Nephron (organoid): ENCODE results near the gene TTC17.
A peak's percentile ranks its signal among the peaks of the same experiment; 100 is the strongest.
"Not testable (repeated sequence)": the region's sequence is repeated elsewhere in the genome, so short reads cannot be mapped to it uniquely, and the experiment has no call there.

Experiments
- H3K27ac Mint-ChIP-seq, 3 experiments: 2 replicates each; pipeline ENCODE4 v1.8.0; 2020; ENCODE audit warnings: mixed read lengths in 3 of 3, mild to moderate bottlenecking in 2 of 3, moderate library complexity in 1 of 3
- H3K27me3 Mint-ChIP-seq: 2 replicates; pipeline ENCODE4 v1.8.0; 2021; ENCODE audit warnings: low read depth, mild to moderate bottlenecking, moderate library complexity, mixed read lengths
- H3K36me3 Mint-ChIP-seq: 2 replicates; pipeline ENCODE4 v1.8.0; 2020; ENCODE audit warnings: low read depth, mixed read lengths
- H3K4me1 Mint-ChIP-seq: 2 replicates; pipeline ENCODE4 v1.8.0; 2020; ENCODE audit warnings: mixed read lengths
- H3K4me3 Mint-ChIP-seq, 3 experiments: 2 replicates each; pipeline ENCODE4 v1.8.0; 2020; ENCODE audit warnings: mild to moderate bottlenecking in 3 of 3, mixed read lengths in 3 of 3, moderate library complexity in 2 of 3
- H3K9me3 Mint-ChIP-seq: 2 replicates; pipeline ENCODE4 v1.8.0; 2020; ENCODE audit warnings: mixed read lengths
- CTCF ChIP-seq, 3 experiments: fragments of 200-600 bp; sonication (generic); IDR thresholded peaks; one replicate each; pipeline ENCODE4 v1.5.0; 2021; ENCODE audit warnings: antibody characterized with exemption in 3 of 3; ENCODE audit not compliant: unreplicated experiment in 3 of 3

Gene TTC17

GRCh38 chr11:43418197-43418596 is 59.5 kb downstream of the TTC17 start:
- Mint-ChIP-seq H3K27me3 (no peaks in the 10 kb centered on the region), H3K36me3 (peaks cover 31% of the 10 kb centered on the region), H3K4me3 (no peak overlapping the region), H3K4me1 (no peaks in the 10 kb centered on the region), H3K9me3 (no peaks in the 10 kb centered on the region), H3K27ac (no peak overlapping the region)
- no peak for TF ChIP-seq CTCF (IDR thresholded peaks at IDR 0.05; ENCODE audit: unreplicated experiment in 3 of 3)

GRCh38 chr11:43419460-43419859 is 60.7 kb downstream of the TTC17 start:
- H3K4me1 Mint-ChIP-seq = no peaks in the 10 kb centered on the region
- H3K27ac Mint-ChIP-seq = no peak overlapping the region
- H3K36me3 Mint-ChIP-seq = peaks cover 24% of the 10 kb centered on the region
- peak; percentile 51 to 64 (median 61) for TF ChIP-seq CTCF (IDR thresholded peaks at IDR 0.05; ENCODE audit: unreplicated experiment in 3 of 3)
- H3K4me3 Mint-ChIP-seq = no peak overlapping the region
- H3K9me3 Mint-ChIP-seq = no peaks in the 10 kb centered on the region
- no peaks in the 10 kb centered on the region for H3K27me3 Mint-ChIP-seq

GRCh38 chr11:43427971-43428370 is 69.3 kb downstream of the TTC17 start:
- Mint-ChIP-seq H3K36me3 (peaks cover 21% of the 10 kb centered on the region), H3K27ac (no peak overlapping the region), H3K4me1 (no peaks in the 10 kb centered on the region), H3K27me3 (no peaks in the 10 kb centered on the region), H3K4me3 (no peak overlapping the region), H3K9me3 (no peaks in the 10 kb centered on the region)
- no peak for TF ChIP-seq CTCF (IDR thresholded peaks at IDR 0.05; ENCODE audit: unreplicated experiment in 3 of 3)

- H3K4me1 Mint-ChIP-seq, H3K4me3 Mint-ChIP-seq, H3K9me3 Mint-ChIP-seq, H3K27me3 Mint-ChIP-seq, H3K27ac Mint-ChIP-seq: not testable (repeated sequence)
- peaks cover 35% of the 10 kb centered on the region for H3K36me3 Mint-ChIP-seq
Observed at GRCh38 chr11:43430916-43431315, 72.2 kb downstream of the TTC17 start.

- H3K4me1 Mint-ChIP-seq = no peaks in the 10 kb centered on the region
- peaks cover 64% of the 10 kb centered on the region for H3K36me3 Mint-ChIP-seq
- no peak for TF ChIP-seq CTCF (IDR thresholded peaks at IDR 0.05; ENCODE audit: unreplicated experiment in 3 of 3)
- no peaks in the 10 kb centered on the region for H3K27me3 Mint-ChIP-seq
- H3K27ac Mint-ChIP-seq = no peak overlapping the region
- no peak overlapping the region for H3K4me3 Mint-ChIP-seq
- H3K9me3 Mint-ChIP-seq = no peaks in the 10 kb centered on the region
Observed at GRCh38 chr11:43434893-43435292, 76.2 kb downstream of the TTC17 start.

GRCh38 chr11:43440486-43440885 is 81.8 kb downstream of the TTC17 start:
- H3K27me3 Mint-ChIP-seq = no peaks in the 10 kb centered on the region
- H3K4me1 Mint-ChIP-seq = no peaks in the 10 kb centered on the region
- no peak overlapping the region for H3K27ac Mint-ChIP-seq
- no peak overlapping the region for H3K4me3 Mint-ChIP-seq
- peaks cover 65% of the 10 kb centered on the region for H3K36me3 Mint-ChIP-seq
- no peaks in the 10 kb centered on the region for H3K9me3 Mint-ChIP-seq
- TF ChIP-seq CTCF (IDR thresholded peaks at IDR 0.05; ENCODE audit: unreplicated experiment in 3 of 3) = no peak
